NCI-H82 (cell line): ENCODE data around the gene EGFR.

Experiments used
- DNase-seq: peaks from one replicate; lab custom pipeline; 2025; lab: John Stamatoyannopoulos, UW

Gene EGFR

GRCh38 chr7:55036950-55037736 is 18.3 kb downstream of the EGFR start:
- no peak for DNase-seq

DNA sequence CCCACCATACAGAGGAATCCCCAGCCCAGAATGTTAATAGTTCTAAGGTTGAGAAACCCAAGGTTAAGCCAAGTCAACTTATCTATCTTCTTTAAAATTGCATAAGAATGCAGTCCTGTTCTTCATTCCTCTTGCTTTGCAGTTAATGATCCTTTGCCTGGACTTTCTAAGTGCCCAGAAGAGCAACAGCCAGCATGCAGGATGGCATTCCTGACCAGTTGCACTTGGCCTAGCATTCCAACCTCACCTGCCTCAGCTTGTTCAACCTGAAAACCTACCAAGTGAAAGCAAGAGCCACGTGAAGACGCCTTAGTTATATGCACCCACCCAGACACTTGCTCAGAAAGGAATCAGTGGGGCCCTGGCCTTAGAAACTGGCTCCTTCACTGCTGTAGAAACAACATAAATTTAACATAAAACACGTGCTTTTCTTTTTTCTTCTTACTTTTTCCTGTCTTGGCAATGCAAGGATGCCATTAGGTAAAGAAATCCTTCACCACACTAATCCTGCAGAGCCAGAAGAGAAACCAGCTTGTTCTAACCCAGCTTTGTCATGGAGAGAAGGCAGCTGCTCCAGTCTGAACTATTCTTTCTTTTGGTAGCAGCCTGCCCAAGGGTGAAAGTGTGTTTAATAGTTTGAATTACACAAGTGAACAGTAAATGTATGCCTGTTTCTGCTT is 25.0 kb downstream of the EGFR start:
- no peak for DNase-seq

DNA sequence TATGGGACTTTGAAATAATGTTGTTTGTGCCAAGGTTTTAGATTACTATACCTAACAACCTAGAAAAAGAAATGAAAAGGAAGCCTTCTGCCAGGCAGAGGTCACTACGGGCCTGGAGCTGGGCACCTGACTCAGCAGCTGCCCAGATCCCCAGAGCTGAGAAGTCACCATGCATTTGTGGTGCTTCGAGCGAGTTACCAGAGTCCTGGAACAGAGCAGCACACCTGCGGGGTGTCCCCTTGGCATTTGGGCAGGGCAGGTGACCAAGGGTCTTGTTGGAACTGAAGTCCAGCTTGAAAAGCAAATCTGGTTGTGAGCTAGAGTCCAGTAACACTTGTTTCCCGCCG is 25.5 kb downstream of the EGFR start:
- no peak for DNase-seq

- DNase-seq: no peak
Observed at GRCh38 chr7:55044791-55045190, 26.0 kb downstream of the EGFR start.

DNA sequence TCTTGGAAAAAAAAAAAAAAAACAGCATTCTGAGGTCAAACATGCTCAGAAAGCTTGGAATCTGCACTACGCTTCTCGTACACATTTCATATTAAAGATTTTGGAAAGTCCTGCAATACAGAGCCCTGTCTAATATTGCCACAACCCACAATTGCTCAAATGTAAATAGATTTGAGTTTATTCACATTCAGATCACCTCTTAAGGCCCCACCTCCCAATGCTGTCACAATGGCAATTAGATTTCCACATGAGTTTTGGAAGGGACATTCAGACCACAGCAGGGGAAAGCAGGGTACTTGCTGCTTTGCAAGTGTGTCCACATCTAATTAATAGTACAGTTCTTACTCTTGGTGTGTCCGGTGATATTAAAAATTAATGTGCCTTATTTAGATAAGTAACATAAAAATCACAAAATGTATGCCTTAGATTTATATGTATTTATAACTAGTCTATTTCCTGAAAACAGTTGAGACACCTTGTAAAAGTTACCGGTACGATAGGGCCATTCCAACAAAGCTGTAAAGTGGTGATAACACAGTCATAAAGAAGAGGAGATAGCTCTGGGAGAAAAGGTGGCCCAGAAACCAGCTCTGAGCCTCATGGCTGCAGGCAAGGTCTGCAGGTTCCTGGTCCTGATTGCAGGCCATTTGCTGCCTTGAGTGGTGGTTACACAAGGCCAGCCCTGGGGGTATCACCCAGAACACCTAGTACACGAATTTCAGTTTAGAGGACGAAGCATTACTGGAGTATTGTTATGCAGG is 27.9 kb downstream of the EGFR start:
- no peak for DNase-seq

DNA sequence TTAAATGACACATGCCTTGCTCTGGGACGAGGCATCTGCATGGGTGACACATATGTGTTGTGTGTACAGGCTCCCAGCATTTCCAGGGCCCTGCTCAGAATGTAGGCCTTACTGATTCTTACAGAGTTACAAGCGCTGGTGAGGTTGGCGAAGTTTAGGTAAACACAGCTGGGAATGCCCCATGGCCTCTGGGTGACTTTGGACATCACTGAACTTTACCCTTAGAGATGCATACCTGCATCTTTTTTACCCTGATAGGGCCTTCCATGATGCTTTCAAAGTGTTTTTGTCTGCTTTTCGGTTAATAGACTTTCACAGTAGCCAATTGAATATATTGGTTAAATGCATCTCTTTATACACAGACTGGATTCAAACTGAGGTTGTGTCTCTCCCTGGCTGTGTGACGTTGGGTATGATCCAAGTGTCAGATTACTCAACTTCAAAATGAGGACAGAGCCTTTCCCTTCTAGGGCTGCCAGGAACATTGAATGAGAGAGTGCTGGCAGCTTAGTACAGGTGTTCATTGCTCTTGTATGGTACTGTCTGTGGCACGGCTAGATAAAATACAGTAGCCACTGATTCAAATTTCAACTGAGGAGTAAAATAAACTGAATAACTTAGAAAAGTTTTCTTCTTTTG is 29.5 kb downstream of the EGFR start:
- no peak for DNase-seq

DNA sequence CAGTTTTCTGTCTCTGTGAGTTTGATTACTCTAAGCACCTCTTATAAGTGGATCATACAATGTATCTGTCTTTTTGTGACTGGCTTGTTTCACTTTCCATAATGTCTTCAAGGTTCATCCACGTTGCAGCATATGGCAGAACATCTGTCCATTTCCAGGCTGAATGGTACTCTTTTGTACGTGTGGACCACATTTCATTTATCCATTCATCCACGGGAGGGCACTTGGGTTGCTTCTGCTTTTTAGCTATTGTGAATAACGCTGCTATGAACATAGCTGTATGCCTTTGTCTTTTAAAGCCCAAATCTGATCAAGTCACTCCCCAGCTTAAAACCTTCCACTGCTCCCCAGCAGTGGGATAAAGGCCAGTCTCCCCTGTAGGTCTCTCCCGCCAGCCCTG is 31.5 kb downstream of the EGFR start:
- DNase-seq: peak; percentile 69

- no peak for DNase-seq
Observed at GRCh38 chr7:55052081-55052480, 33.3 kb downstream of the EGFR start.

GRCh38 chr7:55052741-55053427 is 34.1 kb downstream of the EGFR start:
- DNase-seq: no peak

GRCh38 chr7:55053651-55054571 is 35.1 kb downstream of the EGFR start:
- DNase-seq: no peak

GRCh38 chr7:55054758-55055157 is 35.9 kb downstream of the EGFR start:
- DNase-seq: no peak

GRCh38 chr7:55055479-55055878 is 36.7 kb downstream of the EGFR start:
- DNase-seq: no peak

DNA sequence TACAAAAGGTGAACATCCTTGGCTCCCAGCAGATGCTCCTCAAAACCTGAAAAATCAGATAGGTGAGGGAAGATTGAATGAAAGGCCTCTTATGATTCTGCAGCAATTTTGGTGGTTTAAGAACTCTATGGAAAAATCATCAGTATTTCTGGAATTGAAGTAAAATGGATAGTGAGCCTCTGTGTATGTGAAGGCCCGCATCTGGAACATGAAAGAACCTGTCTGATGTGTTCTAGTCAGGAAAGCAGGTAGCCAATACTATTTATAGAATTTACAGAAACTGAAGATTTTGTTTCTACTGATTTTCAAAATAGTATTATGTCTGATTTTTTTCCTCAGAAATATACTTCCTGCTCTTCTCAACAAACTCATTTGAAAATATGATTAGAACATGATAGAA is 37.3 kb downstream of the EGFR start:
- no peak for DNase-seq

- no peak for DNase-seq
Observed at GRCh38 chr7:55056577-55057480, 38.0 kb downstream of the EGFR start.

GRCh38 chr7:55058314-55058713 is 39.5 kb downstream of the EGFR start:
- DNase-seq: no peak

GRCh38 chr7:55059021-55059420 is 40.2 kb downstream of the EGFR start:
- DNase-seq: no peak

DNA sequence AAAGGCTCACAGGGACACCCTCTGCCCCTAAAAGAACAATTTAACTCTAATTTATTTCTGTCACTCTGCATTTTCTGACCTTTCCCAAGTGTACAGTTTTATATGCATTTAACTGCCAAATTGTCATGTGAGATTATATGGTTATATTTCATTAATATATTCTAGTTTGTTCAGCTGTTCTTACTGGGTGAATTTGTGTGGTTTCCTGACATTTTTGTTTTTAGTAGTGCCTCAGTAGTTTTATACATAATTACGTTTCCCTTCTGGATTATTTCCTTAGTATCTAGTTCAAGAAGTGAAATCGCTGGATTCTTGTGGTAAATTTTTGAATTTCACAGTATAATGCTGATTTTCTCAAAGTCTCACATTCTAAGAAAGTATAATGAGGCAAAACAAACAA is 41.3 kb downstream of the EGFR start:
- DNase-seq: no peak

DNA sequence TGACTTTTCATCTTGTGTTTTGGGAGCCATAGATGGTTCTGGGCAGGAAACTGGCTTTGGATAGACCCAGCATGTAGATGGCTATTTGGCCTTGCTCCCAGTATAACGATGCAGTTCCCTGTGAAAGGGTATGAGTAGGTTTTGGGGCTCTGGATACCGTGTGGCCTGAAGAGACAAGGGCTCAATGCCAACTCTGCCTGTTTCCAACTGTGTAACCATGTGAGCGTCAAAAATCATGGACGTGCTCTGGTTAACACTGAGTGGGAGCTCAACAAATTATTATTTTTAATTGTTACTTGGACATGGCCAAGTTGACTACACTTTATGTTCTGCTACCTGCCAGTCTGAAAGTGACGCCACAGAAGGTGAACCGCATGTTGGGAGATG is 41.8 kb downstream of the EGFR start:
- DNase-seq: no peak

DNA sequence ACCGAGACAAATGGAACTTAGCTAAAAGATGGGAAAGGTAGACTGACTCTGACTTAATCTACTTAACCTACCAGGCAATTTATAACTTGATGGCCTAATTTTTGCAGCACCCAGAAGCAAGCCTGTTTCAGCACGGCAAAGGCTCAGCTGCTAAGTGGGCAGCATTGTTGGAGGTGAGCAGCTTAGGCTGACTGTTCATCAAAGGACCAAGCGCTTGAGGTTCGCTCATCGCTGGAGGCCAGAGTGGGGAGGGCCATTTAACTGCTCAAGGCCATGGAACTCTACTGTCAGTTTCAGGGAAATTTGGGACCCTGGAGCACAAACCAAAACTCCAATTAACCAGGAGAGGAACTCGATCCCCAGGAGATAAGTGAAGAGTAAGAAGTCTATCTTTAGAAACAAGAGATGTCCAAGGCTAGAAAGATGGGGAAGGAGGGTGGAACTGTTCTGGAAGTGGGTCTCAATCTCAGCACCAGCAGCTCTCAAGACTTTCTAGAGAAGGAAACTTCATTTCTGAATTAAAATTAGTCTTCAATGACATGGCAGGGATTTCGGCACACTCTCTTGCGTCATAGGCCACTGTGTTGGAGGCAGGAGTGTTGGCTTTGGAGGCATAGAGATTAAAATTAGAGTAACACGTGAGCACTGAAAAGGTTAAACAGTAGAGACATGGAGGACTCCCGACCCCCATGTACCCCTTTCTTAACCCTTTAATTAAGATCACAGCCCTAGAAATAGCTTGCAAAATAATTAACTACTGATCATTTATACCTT is 43.1 kb downstream of the EGFR start:
- DNase-seq: no peak
